Coronary artery (tissue), 2 donors: ENCODE results near the gene MAP3K5.

Experiments
- DNase-seq: peaks from one replicate; pipeline ENCODE4 v3.0.0-alpha.2; 2017; ENCODE audit warnings: low spot score
- H3K27ac ChIP-seq, 2 donors: fragments of 200-600 bp; sonication (generic); one replicate each; pipeline ENCODE4 v1.5.1; 2016 to 2019
- H3K4me3 ChIP-seq: fragments of 200-600 bp; sonication (generic); 2 replicates; pipeline ENCODE4 v1.5.1; 2016; ENCODE audit warnings: mild to moderate bottlenecking, moderate library complexity
- TF ChIP-seq, protein P1 (sequence below): fragments of 200-600 bp; sonication (generic); IDR thresholded peaks from one replicate; pipeline ENCODE4 v1.5.1; 2019; ENCODE audit warnings: antibody characterized with exemption

Gene MAP3K5

DNA sequence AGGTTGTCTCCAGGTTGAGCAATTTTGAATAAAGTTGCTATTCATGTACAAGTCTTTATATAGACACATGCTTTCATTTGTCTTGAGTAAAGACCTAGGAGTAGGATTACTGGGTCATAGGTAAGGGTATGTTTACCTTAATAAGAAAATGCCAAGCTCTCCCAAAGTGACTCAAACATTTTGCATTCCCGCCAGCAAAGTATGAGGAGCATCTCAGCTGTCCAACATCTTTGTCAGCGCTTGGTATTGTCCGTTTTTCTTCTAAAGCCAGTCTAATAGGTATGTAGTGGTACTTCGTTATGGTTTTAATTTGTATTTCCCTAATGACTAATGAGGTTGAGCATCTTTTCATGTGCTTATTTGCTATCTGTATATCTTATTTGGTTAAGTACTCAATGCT, 67.2 kb downstream of the MAP3K5 start:
- DNase-seq = no peak

DNA sequence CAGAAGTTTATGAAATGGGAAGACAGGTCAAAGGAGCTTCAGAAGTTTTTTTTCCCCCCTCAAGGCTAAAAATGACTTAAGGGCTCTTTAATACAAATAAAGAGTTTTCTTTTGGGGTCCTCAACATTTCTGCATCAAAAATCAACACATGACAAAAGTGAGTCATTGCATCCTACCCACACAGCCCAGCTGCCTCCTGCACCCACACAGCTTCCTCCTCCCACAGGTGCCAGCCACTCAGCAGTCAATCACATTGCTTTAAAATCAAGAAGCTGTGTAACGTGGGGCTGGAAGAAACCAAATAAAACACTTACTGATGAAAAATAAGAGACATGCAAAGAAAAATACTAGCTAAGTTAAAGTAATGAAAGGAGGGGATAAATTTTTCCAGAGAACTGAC, 68.5 kb downstream of the MAP3K5 start:
- no peak overlapping the region for H3K27ac ChIP-seq
- no peak for DNase-seq
- TF ChIP-seq, protein P1, sequence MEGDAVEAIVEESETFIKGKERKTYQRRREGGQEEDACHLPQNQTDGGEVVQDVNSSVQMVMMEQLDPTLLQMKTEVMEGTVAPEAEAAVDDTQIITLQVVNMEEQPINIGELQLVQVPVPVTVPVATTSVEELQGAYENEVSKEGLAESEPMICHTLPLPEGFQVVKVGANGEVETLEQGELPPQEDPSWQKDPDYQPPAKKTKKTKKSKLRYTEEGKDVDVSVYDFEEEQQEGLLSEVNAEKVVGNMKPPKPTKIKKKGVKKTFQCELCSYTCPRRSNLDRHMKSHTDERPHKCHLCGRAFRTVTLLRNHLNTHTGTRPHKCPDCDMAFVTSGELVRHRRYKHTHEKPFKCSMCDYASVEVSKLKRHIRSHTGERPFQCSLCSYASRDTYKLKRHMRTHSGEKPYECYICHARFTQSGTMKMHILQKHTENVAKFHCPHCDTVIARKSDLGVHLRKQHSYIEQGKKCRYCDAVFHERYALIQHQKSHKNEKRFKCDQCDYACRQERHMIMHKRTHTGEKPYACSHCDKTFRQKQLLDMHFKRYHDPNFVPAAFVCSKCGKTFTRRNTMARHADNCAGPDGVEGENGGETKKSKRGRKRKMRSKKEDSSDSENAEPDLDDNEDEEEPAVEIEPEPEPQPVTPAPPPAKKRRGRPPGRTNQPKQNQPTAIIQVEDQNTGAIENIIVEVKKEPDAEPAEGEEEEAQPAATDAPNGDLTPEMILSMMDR = no peak
- no peak overlapping the region for H3K4me3 ChIP-seq

More for the DNA sequence above, 67.2 kb downstream of the MAP3K5 start:
- TF ChIP-seq, protein P1 = no peak
- no peak overlapping the region for H3K4me3 ChIP-seq
- no peak overlapping the region for H3K27ac ChIP-seq

DNA sequence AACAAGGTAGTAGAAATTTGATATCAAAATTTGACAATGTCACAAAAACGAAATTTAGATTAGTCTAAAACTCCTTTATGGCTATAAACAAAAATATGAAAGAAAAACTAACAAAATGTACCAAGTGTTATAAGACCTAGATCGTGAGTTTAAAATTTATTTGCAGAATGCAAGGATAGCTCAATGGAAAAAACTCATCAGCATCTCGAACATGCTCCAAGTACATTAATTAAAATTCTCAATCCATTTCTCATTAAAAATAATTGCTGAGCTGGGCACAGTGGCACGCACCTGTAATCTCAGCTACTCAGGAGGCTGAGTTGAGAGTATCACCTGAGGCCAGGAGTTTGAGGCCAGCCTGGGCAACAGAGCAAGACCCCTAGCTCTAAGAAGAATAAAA, 70.8 kb downstream of the MAP3K5 start:
- TF ChIP-seq, protein P1 = no peak
- no peak for DNase-seq
- H3K4me3 ChIP-seq = no peak overlapping the region
- H3K27ac ChIP-seq = no peak overlapping the region

DNA sequence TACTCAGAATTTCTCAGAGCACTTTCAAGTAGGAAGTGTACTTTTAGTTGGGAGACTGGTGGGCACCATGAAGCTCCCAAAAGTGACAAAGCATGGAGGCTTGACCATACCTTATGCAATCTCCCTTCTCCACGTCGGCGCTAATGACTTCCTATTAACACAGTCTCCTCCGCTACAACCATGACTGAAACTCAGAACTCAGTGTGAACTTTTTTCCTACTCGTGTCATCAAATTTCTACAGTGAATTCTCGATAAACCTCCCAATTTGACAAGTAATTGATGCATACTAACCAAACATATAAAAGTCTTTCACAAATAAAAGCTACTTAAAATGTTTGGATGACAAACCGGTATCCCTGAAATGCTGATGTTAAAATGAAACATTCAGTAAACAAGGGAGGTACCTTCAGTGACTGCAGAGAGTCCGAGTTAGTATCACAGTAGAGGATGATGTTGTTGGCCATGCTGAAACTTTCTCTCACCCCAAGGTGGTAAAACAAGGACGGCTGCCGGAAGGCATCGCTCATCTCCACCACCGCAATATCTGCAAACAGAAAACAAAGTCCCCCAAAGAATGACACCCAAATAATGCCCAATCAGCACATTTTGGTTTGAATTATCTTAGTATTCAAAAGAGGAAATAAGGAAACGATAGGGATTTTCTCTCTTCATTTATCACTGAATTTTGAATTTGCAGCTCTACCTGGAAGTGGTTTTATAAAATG, 72.1 kb downstream of the MAP3K5 start:
- no peak overlapping the region for H3K4me3 ChIP-seq
- DNase-seq = no peak
- H3K27ac ChIP-seq = peak overlapping the region in 1 of 2 donors; percentile 19

DNA sequence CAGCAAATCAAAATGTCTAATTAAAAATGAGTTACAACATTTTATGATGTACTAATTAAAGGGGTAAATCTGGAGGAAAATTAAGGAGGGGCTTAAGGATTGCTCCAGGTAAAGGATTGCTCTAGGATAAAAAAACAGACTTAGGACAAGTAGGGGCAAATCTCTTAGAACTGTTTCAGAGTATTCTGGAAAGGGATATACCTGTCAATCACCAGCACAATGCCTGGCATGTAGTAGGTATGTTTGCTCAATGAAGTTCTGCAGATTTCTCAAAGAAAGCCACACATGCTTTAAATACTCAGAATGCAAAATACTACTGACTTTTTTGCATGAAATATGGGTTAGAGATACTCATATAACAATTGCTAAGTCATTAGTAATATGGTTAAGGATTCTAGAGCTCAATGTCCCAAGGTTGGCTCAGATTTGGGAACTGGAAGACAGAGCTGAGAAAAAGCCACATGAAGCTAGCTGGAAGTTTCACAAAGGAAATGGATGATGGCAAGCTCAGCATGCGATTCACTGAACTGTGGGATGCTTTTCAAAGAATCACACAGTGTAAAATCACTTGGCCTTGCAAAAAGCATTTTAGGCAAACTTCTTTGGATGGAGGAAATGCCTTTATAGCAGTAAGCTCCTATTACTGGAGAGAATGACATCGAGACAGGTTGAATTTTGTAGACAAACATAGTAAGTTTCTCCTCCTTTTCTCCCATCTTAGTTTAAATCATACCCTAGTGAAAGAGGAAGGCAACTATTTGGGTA, 72.8 kb downstream of the MAP3K5 start:
- H3K27ac ChIP-seq = peak overlapping the region in 1 of 2 donors; percentile 19
- no peak for DNase-seq
- TF ChIP-seq, protein P1 = no peak
- no peak overlapping the region for H3K4me3 ChIP-seq

More for the DNA sequence above, 72.1 kb downstream of the MAP3K5 start:
- TF ChIP-seq, protein P1 = no peak

DNA sequence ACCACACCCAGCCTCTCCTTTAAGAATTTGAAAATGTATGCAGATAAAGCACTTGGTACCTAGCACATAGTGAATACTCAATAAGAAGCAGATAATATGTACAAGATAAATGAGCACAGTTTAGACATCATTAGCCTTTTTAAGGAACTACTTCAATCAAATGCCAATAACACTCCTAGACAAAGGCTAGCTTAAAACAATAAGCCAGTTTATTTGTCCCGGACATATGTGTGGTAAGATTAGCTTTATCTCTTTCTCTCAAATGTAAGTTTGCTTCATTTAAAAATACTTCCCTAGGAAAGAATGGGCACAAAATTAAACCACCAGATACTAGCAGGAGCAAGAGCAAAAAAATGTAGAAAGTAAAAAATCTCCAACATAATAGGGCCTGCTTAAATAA, 73.8 kb downstream of the MAP3K5 start:
- Histone ChIP-seq H3K27ac (no peak overlapping the region), H3K4me3 (no peak overlapping the region)
- TF ChIP-seq, protein P1 = no peak
- no peak for DNase-seq

DNA sequence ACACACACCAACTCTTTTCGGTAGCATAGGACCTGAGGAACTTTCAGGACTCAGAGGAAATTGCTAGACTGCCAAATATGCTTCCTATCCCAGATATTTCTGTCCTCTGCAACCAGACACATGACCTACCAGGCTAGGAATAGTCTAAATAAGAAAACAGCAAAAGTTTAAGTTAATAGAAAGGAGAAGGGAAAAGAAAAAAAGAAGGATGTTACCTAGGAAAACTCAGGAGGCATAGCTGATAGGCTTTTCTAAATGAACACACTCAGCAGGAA, 74.6 kb downstream of the MAP3K5 start:
- peak overlapping the region; percentile 17 for H3K4me3 ChIP-seq
- TF ChIP-seq, protein P1 = no peak
- peak overlapping the region; percentile 48 to 55 for H3K27ac ChIP-seq
- DNase-seq = no peak
